Muscle layer of duodenum (tissue), 2 donors: ENCODE results near the gene PGM3.
A peak's percentile ranks its signal among the peaks of the same experiment; 100 is the strongest.

Experiments
- H3K27ac ChIP-seq: one replicate; pipeline ENCODE4 v1.7.0; 2013; ENCODE audit warnings: mild to moderate bottlenecking, low read length
- H3K27me3 ChIP-seq: one replicate; pipeline ENCODE4 v1.7.0; 2013; ENCODE audit warnings: low read depth, mild to moderate bottlenecking, control low read depth, low read length
- H3K36me3 ChIP-seq, 2 donors: one replicate each; pipeline ENCODE4 v1.7.0; 2013; ENCODE audit warnings: low read length in 2 of 2, control low read depth in 1 of 2, mild to moderate bottlenecking in 1 of 2; ENCODE audit not compliant: insufficient read depth in 2 of 2, control insufficient read depth in 1 of 2
- H3K4me1 ChIP-seq, 2 donors: one replicate each; pipeline ENCODE4 v1.7.0; 2013; ENCODE audit warnings: low read length in 2 of 2, mild to moderate bottlenecking in 2 of 2, control low read depth in 1 of 2, moderate library complexity in 1 of 2; ENCODE audit not compliant: insufficient read depth in 2 of 2, control insufficient read depth in 1 of 2
- H3K4me3 ChIP-seq, 2 donors: one replicate each; pipeline ENCODE4 v1.7.0; 2013; ENCODE audit warnings: low read length in 2 of 2, low read depth in 1 of 2, mild to moderate bottlenecking in 1 of 2
- H3K9me3 ChIP-seq, 2 donors: one replicate each; pipeline ENCODE4 v1.7.0; 2013; ENCODE audit warnings: low read length in 2 of 2, control low read depth in 1 of 2, mild to moderate bottlenecking in 1 of 2; ENCODE audit not compliant: control insufficient read depth in 1 of 2
- donor health status: healthy.

PGM3 gene, protein sequence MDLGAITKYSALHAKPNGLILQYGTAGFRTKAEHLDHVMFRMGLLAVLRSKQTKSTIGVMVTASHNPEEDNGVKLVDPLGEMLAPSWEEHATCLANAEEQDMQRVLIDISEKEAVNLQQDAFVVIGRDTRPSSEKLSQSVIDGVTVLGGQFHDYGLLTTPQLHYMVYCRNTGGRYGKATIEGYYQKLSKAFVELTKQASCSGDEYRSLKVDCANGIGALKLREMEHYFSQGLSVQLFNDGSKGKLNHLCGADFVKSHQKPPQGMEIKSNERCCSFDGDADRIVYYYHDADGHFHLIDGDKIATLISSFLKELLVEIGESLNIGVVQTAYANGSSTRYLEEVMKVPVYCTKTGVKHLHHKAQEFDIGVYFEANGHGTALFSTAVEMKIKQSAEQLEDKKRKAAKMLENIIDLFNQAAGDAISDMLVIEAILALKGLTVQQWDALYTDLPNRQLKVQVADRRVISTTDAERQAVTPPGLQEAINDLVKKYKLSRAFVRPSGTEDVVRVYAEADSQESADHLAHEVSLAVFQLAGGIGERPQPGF

DNA sequence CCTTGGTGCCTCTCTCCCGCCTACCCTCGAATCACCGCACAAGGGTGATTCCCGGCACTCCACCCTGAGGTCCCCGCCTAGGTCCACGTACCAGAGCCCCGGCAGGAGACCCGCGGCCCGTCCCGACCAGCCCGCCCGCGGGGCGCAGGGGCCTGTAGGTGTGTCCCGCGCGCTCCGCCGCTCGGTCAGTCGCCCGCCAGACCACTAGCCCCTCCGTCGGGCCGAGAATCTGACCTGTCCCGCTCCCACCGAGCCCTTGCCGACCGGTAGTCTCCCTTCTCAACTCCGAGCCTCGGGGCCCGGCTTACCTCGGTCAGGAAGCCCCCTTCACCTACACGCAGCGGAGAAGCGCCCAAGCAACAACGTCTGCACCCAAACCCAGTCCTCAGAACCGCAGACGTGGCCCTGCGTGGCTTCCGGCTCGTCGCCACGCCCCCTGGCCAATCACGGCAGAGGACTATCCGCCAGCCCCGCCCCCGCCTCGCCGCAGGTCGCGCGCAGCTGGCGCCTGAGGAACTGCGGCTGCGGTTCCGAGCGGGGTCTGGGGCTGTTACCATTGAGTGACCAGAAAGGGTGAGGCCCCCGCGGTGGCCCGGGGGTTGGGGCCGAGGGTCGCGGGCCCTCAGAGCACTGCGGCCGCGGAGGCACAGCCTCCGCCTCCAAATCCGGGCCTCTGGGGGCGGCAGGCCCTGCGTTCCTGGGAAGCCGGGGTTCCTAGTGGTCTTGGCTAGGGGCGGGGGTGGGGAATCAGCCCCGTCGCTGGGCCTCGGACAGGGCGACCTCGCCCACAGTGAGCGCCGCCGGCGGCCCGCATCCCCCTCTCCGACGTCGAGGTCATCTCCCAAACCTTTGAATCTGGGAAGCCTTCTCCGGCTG is at the start of gene PGM3, which contains the start of gene RWDD2A:
Gene PGM3, minus strand, starts transcription at position 395 of the 876 bp plus-strand sequence. CDS start 2,253 bp downstream, outside the sequence.
Gene RWDD2A, plus strand, starts transcription at position 487 of the 876 bp plus-strand sequence. CDS start 1,095 bp downstream, outside the sequence.
- peaks cover 8 to 18% of the 10 kb centered on the region in 2 donors for H3K4me1 ChIP-seq

DNA sequence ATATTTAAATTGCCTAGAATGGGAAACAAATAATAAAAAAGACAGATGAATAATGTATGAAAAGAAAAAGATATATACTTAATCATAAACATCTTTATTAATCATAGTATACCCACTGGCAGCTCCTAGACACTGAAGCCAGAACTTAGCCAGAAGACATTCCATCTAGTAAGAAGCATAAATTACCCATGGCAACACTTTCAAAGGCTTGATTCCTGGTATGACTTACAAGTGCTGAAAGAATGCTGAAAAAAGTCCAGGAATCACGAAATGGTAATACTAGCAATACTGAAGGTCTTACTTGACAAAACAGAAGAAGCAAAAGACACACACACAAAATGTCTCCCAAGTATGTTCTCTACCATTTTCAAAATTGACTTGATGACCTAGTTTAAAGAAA is 38.1 kb upstream of the PGM3 start:
- Histone ChIP-seq H3K27ac (no peak overlapping the region), H3K36me3 (no peaks in the 10 kb centered on the region), H3K4me1 (no peaks in the 10 kb centered on the region), H3K27me3 (no peaks in the 10 kb centered on the region), H3K9me3 (no peaks in the 10 kb centered on the region), H3K4me3 (no peak overlapping the region)

More for the DNA sequence above, at the start of gene PGM3, which contains the start of gene RWDD2A:
- H3K9me3 ChIP-seq, result no peaks in the 10 kb centered on the region
- peaks cover 5% of the 10 kb centered on the region in 2 donors for H3K36me3 ChIP-seq
- peak within 1 kb of the TSS; percentile 77 to 96 for H3K4me3 ChIP-seq
- peak within 1 kb of the TSS; percentile 64 for H3K27ac ChIP-seq
- H3K27me3 ChIP-seq, result no peaks in the 10 kb centered on the region

DNA sequence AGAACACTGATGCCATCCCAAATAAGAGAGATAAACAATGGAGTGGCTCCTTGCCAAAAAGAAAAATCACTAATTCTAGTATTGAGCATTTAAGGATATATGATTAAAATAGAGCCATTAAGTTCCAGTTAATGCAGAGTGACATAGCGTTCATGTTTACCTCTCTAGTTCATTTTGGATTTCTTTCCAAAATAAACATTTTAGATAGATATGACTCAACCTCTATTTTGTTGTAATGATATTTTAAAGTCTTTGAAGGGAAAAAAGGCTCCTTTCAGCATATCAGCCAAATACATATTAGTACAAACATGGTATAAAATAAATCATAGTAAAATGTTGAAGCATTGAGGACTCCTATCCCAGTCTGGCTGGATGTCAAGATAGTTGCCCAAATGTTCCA is 33.5 kb upstream of the PGM3 start:
- H3K27me3 ChIP-seq, result no peaks in the 10 kb centered on the region

DNA sequence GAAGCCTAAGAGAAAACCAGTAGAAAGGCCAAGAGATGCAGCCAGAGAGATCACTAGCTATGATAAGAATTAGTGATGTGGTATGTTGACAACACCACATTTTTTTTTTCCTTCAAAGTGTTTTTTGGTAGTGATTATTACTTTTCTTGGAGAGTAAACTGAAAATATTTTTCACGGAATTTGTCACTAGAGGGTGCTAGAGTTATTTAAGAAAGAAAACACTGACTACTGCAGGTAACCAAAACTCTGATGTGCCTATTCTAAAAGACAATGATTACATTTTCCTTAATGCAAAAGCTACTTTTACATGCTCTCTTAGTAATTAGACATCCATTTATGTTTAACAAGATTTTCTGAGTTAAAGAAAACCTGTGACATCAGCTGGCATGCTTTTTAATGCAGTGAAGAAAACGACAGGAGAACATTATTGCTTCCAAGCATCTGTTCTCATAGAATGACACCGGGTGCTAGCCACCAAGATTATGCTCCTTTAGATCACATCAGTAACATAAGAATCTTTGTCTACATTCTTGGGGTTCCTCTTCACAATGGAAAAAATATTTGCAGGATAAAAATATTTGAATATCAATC is 28.9 kb upstream of the PGM3 start:
- H3K4me1 ChIP-seq, result no peaks in the 10 kb centered on the region
- no peaks in the 10 kb centered on the region for H3K9me3 ChIP-seq
- no peaks in the 10 kb centered on the region for H3K27me3 ChIP-seq
- peaks cover 0 to 4% of the 10 kb centered on the region in 2 donors for H3K36me3 ChIP-seq
- no peak overlapping the region for H3K27ac ChIP-seq
- no peak overlapping the region for H3K4me3 ChIP-seq

More for the DNA sequence above, 33.5 kb upstream of the PGM3 start:
- Histone ChIP-seq H3K9me3 (no peaks in the 10 kb centered on the region), H3K4me1 (no peaks in the 10 kb centered on the region), H3K27ac (no peak overlapping the region), H3K4me3 (no peak overlapping the region), H3K36me3 (peaks cover 0 to 4% of the 10 kb centered on the region in 2 donors)

DNA sequence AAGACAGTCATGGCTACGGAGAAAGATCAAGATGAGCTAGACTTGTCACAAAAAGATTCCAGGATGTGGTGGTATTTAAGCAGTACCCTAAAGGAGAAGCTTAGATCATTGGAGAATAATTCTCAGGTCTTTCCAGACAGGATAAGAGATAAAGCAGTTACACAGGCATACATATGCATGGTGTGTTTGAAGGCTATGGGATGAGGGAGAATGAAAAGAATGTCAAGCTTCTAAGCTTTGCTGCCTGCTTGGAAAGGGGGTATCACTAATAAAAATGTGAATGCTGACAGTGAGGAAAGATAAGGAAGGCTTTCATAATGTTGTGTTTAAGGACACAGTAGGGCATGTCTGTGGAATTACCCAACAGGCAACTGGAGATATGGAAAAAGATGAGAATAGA is 28.2 kb upstream of the PGM3 start:
- Histone ChIP-seq H3K4me3 (no peak overlapping the region), H3K4me1 (no peaks in the 10 kb centered on the region), H3K27me3 (no peaks in the 10 kb centered on the region), H3K36me3 (peaks cover 0 to 4% of the 10 kb centered on the region in 2 donors), H3K27ac (no peak overlapping the region), H3K9me3 (no peaks in the 10 kb centered on the region)

DNA sequence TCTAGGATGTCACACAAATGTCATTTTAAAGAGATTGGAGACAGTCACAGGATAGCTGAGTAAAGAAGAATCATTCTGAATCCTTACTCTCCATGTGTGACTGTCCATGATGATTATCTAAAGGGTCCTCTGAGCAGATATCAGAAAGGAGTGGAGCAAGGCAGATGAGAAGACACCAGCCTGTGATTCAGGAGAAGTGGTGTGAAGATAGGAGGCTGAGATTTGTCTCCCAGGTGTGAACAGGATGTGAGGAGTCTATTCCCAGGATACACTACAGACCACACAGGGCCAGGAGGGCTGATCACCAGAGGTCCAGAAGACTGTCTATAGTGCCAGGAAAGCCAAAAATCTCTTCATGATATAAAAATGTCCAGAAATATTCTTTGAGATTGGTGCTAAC is 27.1 kb upstream of the PGM3 start:
- peaks cover 0 to 4% of the 10 kb centered on the region in 2 donors for H3K36me3 ChIP-seq
- H3K4me1 ChIP-seq, result no peaks in the 10 kb centered on the region
- H3K27ac ChIP-seq, result no peak overlapping the region
- no peak overlapping the region for H3K4me3 ChIP-seq
- H3K27me3 ChIP-seq, result no peaks in the 10 kb centered on the region
- H3K9me3 ChIP-seq, result no peaks in the 10 kb centered on the region

DNA sequence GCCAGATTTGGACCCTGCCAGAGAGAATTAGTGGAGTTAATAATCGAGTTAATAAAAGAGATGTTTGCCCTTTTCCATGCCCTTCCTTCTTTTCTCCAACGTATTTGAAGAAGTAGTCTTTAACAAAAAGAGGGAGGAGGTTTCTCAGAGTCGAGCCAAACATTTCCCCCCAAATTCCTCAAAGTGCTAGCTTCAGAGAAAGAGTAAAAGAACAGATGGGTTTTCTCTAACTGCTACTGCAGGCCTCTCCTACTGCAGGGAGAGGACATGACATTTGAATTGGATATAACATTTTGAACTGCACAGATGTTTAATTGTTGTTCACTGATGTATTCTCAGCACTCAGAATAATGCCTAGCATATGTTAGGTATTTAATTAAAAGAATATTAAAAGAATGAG is 25.6 kb upstream of the PGM3 start:
- H3K9me3 ChIP-seq, result no peaks in the 10 kb centered on the region
- H3K4me1 ChIP-seq, result no peaks in the 10 kb centered on the region
- peaks cover 0 to 3% of the 10 kb centered on the region in 2 donors for H3K36me3 ChIP-seq
- H3K27me3 ChIP-seq, result no peaks in the 10 kb centered on the region
- no peak overlapping the region for H3K4me3 ChIP-seq
- H3K27ac ChIP-seq, result no peak overlapping the region

DNA sequence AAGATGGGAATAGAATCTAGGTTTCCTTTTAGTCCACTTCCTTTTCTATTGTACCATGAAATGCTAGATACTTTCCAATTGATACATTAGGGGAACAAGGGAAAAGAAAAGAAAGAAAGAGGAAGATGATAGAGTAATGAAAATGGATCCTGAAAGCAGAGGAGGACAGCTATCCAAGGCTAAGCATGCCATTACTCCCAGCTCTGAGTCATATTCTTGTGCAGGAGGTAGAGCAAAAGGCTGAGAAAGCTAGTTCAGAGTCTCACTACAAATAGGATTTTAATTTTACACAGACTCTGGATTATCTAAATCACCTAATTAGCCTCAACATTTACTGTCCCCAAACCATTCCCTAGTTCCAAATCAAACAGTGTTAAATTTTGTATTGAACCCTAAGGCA is 23.7 kb upstream of the PGM3 start:
- Histone ChIP-seq H3K36me3 (no peaks in the 10 kb centered on the region), H3K27me3 (no peaks in the 10 kb centered on the region), H3K27ac (no peak overlapping the region), H3K4me1 (no peaks in the 10 kb centered on the region), H3K9me3 (no peaks in the 10 kb centered on the region), H3K4me3 (no peak overlapping the region)

DNA sequence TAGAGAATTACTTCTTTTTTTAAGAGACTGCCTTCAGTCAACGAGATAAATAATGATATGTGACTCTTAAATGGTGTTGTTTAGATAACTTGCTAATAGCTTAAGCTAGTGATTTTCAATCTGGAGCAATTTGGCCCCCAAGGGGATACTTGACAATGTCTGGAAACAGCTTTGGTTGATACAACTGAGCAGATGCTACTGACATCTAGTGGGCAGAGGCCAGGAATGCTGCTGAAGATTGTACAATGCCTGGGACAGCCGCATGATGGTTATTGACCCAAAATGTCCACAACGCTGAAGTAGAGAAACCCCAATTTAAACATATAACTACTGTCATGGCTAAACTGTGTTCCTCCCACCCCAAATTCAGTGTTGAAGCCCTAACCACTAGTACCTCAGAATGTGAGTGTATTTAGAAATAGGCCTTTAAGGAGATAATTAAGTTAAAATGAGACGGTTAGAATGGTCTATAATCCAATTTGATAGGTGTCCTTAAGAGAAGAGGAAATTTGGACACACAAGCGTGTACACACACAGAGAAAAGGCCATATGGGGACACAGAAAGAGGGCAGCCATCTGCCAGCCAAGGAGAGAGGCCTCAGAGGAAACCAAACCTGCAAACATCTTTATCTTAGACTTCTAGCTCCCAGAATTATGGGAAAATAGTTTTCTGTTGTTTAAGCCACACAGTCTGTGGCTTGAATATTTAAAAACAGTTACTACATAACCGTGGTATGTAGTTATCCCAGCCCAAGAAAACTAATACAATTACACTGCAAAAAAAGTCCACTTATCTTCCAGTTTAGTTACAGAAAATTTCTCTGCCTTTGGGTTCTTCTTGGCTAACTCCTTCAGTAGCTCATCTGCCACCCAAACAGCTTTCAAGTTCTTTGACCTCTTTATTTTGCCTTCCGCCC is 22.3 kb upstream of the PGM3 start:
- Histone ChIP-seq H3K9me3 (no peaks in the 10 kb centered on the region), H3K27me3 (no peaks in the 10 kb centered on the region), H3K36me3 (no peaks in the 10 kb centered on the region), H3K4me1 (no peaks in the 10 kb centered on the region), H3K4me3 (no peak overlapping the region), H3K27ac (no peak overlapping the region)

DNA sequence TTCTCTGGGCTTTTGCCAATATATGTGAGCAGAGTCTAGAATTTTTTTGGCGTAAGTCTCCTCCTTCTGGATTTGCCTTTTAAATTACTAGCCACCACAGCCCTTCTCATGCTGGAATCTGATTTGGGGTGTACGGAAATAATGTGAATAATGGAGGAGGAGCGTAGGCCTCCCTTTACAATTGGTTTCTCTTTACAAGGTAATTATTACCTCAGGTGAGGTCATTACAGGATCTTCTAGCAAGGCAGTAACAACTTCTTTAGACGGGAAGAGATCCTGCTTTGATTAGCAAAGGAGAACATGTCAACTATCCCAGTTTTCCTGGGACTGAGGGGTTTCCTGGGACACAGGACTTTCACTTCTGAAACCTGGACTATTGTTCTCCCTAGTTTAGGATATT is 9.0 kb upstream of the PGM3 start:
- no peaks in the 10 kb centered on the region for H3K9me3 ChIP-seq
- H3K4me1 ChIP-seq, result no peaks in the 10 kb centered on the region
- no peak overlapping the region for H3K27ac ChIP-seq
- no peak overlapping the region for H3K4me3 ChIP-seq
- no peaks in the 10 kb centered on the region for H3K27me3 ChIP-seq
- H3K36me3 ChIP-seq, result no peaks in the 10 kb centered on the region
